Inflammatory macrophage treated with lipopolysaccharide for 4 hours (primary cell): Measurements from ENCODE around the gene TFAP2C.
"Not testable (repeated sequence)": the region's sequence is repeated elsewhere in the genome, so short reads cannot be mapped to it uniquely, and the experiment has no call there.

ENCODE experiments used
- DNase-seq: peaks from one replicate; pipeline ENCODE4 v3.0.0-alpha.2; 2020

Gene TFAP2C

DNA sequence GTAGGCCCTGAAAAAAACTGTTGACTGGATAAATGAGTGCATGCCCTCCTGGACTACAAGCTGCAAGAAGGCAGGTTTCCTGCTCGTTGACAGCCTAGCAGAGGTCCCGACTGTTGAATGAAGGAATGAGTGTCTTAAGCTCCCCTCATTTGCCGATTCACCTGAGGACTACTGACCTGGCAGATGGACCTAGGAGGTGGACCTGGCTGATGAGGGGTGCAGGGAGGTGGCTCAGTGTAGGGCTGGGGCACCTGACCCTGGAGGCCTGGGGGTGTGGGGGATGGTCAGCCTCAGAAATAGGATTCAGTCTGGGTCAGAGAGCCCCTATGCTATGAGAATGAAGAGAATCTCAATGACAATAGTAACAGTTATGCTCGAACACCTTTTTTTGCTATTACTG, 11.6 kb upstream of the TFAP2C start:
- no peak for DNase-seq

DNA sequence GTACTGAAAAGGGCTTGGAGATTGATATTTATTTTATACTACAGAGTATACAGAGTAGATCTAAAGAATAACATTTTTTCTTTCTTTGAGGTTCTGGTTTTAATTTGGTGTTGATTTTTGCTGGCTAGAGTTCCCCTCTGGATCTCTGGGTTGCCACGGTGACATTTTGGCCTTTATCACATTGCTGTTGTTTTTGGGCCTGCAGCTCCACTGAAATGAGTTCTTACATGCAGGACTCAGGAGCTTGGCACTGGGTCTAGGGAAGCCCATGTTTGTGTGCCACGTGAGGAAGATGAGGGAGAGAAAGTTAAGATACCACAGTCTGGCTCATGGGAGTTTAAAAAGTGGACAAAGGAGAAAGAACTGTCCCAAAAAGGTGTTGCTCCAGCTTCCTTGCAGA, 7.4 kb upstream of the TFAP2C start:
- no peak for DNase-seq

DNA sequence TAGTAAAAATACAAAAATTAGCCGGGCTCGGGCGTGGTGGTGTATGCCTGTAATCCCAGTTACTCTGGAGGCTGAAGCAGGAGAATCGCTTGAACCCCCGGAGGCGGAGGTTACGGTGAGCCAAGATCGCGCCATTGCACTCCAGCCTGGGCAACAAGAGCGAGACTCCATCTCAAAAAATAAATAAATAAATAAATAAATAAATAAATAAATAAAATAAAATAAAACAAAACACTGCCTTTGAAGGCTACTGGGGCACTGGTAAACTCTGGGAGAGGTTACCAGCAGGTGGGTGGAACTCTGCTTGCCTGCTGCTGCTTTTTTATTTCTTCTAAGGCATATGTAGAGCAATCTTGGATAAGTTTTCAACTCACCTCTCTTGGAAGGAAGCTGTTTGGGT, 5.2 kb upstream of the TFAP2C start:
- not testable (repeated sequence) for DNase-seq

DNA sequence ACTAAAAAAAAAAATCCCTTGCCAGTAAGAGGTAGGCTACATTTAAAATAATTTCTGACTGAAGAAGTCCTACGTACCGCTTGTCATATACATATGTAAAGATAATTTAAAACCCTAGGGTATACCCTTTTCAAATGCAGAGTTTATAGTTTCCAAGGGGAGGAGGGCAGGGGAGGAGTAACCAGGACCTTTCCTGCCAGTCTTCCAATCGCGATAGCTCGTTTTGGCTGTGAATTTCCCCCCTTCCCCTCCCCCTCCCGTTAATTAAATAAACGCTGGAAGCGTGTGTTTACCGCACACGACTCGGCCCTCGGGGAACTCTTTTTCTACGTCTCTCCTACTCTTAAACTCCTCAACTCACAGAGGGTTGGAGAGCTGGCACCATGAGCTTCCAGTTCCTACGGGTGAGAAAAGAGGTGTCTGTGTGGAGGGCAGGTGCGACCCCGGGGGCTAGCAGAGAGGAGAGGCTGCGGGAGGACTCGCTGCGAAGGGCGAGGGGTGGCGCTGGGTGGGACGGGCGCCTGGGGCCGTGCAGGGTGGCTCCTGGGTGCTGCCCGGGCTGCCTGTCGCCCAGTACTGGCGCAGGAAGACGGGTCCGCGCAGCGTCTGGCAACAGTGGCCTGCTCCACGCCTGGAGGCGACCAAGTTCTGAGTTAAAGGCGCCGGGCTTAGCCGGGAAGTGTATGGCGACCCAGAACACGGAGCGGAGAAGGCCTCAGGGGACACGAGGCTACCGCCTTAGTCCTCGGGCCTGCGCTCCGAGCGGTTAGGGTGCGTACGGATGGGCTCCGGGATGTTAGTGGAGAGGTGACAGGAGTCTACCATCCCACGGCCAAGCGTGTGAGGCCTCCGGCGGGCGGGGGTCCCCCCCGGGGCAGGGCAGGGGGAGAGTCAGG, 4.1 kb upstream of the TFAP2C start:
- DNase-seq, result no peak

DNA sequence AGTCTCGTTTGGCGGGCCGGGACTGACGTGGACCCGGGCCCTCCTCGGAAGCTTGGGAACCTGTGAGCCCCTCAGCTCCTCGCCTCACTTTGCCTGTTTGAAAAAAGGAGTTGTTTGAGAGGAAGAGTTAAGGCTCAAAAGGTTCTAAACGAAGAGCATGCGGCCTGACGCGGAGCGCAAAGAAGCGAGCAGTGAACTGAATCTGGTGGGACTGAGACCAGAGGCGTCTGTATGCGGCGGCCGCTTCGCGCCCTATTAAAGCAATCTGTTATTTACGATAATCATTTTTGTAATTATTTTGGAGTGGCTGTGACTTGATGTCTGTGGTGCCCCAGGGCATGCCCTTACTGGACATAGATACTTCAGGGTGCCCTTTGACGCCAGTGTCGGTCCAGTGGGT, 3.3 kb upstream of the TFAP2C start:
- DNase-seq, result no peak

DNA sequence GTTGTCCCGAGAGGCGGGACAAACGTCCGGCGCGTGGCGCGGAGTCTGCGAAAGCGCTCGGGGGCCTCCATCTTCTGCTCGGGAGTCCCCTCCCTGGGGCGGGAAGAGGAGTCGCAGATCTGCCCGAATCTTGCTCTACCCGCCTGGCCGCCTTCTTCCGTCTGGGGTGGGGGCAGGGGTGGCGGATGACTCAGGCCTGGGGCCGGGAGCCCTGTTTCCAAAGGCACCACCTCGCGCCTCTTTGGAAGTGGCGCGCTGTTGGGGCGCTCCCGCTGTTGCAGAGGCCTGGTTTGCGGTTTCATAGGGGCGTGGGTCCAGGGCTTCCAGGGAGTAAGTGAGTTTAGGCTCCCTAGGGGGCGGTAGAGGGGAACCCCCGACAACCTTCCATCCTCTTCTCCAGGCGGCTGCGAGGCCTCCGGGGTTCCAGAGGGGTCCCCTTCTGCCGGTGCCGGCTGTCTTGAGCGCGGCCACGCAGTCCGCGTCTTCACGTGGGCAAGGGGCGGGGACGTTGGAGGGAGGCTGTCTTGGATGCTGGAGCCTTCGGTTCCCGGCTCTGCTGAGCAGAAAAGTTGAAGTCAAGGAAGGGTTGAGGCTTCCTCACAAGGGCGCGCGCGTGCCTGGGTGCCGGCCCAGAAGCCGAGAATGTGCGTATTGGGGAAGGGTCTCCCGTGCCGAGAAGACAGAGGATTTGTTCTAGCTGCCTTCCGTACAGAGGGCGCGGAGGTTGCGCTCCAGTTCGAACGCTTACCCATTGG, 2.6 kb upstream of the TFAP2C start:
- no peak for DNase-seq

DNA sequence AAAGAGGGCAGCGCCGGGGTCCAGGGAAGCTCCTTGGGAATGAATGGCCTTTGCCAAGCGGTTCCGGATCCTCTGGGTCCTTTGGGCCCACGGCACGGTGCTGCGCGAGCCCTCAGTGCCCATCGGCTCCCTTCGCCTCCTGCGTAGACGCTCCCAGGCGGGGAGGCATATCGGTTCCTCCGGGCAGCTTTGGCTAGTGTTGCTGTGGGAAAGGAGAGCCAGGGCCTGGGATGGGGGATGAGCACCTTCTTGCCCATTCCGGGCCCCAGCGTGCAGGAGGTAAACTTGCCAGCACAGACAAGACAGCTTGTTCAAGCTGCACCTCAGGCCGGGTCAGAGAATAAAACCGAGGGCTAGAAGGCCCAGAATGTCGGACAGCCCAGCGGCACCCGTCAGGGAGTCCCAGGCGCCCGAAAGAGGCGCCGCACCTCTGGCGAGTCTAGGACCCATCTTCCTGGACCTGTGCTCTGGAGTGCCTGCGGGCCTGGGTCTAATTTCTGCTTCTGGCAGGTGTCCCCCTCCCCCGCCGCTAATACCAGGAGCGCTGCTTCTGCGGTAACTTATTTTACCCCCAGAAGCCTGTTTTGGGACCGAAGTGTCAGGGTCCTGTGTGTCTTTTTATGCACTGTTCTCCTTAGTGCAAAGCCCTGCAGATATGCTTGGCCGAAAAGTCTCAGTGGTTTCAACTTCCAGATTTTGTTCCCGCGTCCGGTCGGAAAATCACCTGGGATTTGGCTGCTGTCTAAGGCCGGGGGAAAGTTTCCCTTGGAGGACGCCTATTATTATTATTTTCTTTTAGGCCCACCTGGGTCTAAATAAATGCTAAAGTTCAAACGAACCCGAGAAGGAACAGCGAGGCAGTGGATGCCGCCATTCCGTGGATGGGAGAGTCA, 1.7 kb upstream of the TFAP2C start:
- no peak for DNase-seq

DNA sequence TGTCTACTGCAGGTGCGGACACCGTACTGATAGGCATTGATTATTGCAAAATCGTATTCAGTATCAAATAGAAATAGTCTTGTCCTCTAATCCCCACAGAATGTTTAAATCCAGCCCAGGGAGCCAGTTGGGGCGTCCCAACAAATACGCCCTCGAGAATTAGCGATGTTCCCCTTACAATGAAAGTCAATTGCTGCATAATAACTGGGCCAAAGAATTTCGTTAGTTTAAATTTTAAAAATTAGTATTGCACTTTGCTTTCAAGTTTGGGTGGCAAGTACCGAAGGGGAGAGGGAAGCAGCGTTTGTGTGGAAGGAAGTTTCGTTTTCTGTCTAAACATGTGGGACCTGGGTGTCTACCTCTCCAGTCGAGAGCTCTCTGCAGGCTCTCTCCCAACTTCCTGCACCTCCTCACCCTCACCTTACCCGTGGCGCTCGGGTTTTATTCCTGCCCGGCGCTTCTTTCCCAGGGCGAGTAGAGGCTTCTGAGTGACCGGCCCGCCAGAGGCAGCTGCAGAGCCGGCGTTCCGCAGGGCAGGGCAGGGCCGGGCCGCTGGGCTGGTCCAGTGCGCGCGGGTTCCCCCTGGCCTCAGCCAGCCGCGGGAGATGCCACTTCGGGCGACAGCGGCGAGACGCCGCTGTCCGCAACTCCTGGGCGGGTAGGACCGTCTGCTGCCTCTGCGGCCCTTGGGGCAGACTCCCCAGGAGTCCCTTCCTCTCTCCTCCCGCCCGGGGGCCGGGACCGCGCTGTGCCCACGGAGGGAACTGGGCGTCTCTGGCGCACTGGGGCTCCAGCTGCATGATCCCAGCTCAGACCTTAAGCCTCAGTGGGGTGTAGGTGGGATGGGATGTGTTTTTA, 862 bp upstream of the TFAP2C start:
- no peak for DNase-seq

DNA sequence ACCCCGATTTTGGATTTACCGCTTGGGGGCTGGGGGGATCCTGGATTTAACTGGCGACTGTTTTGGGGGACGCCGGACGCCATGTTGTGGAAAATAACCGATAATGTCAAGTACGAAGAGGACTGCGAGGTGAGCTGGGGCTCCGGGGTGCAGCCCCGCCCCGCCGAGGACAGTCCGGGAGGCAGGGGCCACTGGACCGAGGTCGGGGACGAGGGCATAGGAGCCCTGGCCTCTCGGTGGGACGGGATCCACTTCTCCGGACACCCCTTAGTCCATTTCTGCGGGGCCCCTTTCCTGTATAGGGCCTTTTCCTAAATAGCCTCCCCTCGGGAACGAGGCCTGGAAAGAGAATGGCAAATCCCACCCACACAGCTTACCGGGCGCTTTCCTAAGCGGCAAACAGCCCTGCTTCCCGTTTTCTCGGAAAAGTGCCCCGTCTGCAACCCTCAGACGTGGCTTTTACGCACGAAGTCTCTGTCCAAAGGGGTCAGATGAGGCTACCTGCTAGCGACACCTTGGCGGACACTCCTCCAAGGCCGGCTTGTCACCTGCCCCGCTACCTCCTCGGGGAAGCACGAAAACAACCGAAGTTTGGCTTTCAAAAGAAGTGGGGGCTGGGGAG, 469 bp downstream of the TFAP2C start:
- DNase-seq, result peak; percentile 13

DNA sequence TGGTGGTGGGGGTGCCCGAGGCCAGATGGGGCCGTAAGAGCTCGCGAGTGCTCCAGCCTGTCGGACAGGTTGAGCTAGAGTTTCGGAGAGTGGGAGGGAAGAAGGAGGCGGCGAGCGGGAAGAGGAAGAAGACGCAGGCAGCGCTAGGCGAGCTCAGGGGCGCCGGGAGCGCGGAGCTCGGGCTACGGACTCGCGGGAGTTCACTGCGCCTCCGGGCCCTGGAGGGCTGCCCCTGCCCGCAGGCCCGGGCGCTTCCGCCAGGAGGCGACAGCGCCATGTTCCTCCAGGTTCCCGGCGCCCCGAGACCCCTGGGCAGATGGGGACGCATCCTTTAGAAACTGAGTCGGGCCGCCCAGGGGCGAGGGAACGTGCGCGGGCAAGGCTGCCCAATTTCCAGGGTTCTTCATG, 984 bp downstream of the TFAP2C start:
- DNase-seq, result no peak

DNA sequence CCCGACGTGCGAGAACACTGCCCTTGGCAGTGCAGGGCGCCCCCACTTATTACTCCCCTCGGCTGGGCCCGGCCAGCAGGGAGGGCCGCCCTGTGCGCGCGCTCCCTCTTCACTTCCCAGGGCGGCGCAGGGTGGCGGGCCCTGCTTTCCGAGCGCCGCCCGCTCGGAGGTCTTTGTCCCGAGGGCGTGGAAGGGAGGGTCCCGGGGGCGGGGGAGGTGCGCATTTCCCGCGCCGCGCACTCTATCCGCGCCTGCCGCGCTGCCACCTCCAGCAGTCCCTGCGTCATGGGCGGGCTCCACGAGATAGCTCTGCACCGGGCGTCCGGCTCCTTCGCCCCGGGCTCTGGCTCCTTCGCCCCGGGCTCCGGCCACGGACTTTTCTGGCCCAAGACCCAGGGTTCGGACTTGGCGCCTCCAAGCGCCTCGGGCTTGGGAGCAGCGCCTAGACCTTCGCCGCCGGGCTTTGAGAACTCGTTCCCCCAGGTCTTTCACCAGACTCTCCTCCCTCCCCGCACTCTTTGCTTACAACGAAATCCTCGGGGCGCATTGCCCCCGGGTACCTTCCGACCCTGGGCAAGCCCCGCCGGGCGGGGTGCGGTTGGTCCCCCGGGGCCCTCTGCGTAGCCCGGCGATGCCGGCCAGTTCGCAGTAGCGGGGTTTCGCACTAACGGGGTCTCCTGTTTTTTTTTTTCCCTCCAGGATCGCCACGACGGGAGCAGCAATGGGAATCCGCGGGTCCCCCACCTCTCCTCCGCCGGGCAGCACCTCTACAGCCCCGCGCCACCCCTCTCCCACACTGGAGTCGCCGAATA, 1.6 kb downstream of the TFAP2C start:
- no peak for DNase-seq

DNA sequence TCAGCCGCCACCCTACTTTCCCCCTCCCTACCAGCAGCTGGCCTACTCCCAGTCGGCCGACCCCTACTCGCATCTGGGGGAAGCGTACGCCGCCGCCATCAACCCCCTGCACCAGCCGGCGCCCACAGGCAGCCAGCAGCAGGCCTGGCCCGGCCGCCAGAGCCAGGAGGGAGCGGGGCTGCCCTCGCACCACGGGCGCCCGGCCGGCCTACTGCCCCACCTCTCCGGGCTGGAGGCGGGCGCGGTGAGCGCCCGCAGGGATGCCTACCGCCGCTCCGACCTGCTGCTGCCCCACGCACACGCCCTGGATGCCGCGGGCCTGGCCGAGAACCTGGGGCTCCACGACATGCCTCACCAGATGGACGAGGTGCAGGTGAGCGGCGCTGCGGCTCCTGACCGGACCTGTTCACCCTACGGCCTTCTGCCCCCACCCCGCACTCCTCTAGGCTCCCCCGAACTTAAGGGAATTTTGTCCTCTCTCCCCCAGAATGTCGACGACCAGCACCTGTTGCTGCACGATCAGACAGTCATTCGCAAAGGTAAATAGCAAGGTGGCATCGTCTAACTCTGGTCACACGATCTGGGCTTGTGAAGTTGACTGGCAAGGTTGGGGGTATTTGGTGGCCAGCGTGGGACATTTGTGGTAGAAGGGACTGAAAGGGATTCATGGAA, 2.3 kb downstream of the TFAP2C start:
- no peak for DNase-seq

DNA sequence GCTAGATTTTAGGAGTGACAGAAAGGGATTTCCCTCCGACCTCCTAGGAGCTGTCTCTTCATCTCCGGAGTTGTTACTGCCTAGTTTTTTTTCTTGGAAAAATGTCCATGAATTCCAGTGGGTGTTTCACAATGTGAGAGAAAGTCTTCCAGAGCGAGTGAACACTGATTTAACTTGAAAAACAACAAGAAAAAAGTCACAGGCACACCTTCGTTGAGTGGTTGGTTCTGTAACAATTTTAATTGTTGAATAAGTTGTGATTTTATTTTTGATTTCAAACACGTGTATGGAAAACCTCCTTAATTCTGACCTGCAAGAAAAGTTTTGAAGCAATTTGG, 2.9 kb downstream of the TFAP2C start:
- no peak for DNase-seq

DNA sequence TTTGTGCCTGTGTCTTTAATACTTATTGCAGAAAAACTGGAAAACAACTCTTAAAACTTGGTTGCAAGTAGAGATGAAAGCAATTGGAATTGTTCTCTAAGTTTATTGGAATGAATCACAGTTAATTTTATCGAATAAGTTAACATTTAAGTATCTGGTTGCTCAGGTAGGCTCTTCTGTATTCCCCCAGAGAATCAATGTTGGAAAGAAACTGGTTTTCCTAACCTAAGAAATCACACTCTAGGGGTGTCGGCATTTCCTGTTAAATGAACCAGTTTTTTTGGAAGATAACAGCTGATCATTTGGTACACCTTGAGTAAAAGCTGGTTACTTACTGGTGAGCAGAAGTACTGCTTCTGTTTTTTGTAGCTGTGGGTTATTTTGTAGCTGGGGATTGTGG, 5.2 kb downstream of the TFAP2C start:
- DNase-seq, result no peak

DNA sequence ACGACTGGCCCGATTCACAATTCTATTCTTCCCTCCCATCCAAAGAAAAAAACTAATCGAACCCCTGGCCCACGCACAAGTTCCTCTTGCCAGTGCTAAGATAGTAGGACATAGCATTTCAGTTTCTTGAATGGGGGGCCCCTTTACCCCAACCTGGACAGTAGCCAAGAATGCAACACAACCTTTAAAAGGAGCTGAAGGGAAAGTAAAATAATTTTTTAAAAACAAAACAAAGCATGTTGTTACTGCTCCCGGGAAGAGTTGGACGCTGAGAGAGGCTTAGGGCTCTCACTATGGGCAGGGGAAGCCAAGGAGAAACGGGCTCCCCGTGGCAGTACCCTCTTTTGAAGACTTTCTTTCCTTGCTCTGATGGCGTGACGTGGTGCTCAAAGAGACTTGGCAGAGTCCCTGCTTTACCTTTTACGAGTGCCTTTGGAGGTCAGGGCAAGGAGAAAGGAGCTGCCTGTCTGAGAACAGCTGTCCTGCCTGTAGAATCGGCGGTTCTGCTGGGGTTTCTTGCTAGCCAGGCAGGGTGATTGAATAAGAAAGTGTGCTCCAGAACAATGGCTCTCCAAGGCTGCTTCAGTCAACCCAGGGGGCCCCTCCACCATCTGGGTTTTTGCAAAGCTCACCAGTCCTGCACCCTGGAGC, 5.8 kb downstream of the TFAP2C start:
- DNase-seq, result no peak

DNA sequence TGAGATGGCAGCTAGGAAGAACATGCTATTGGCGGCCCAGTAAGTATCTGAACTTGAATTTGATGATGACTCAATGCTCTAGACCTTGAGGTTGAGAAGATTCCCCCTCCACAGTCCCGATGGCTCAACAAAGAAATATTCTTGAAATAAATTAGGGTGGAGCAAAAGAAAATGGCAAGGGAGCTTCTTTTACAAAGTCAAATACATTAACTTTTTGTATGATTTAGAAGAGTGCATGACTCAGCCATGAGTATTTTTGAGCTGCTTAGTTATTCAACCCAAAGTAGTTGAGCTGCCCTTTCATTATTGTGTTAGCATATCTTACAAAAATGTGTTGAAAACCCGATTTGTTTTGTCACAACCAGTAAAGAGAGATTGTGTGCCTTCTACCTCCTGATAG, 7.6 kb downstream of the TFAP2C start:
- no peak for DNase-seq

DNA sequence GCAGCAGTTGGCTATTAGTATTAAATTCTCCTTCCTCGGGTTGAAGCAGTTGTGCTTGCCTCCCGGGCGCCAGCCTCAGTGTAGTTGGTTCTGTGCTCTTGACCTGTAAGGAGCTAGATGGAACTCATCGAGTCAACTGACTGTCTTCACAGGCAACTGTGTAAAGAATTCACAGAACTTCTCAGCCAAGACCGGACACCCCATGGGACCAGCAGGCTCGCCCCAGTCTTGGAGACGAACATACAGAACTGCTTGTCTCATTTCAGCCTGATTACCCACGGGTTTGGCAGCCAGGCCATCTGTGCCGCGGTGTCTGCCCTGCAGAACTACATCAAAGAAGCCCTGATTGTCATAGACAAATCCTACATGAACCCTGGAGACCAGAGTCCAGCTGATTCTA, 8.5 kb downstream of the TFAP2C start:
- DNase-seq, result no peak

DNA sequence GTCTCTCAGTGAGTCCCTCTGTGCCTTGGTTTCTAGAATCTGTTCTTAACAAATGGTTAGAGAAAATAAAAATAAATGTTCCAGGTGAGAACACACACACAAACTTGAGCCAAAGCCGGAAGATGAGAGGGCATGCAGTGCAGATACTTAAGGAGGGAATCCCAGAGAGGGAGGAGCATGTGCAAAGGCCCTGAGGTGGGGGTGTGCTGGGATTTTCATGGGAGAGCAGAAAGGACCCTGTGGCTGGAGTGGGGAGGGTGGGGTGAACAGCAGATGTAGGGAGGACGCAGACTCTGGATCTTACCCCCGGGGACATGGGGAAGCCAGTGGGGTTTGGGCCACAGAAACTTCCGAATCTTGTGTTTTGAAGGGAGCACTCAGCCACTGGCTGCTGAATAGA, 17.5 kb downstream of the TFAP2C start:
- DNase-seq, result no peak

DNA sequence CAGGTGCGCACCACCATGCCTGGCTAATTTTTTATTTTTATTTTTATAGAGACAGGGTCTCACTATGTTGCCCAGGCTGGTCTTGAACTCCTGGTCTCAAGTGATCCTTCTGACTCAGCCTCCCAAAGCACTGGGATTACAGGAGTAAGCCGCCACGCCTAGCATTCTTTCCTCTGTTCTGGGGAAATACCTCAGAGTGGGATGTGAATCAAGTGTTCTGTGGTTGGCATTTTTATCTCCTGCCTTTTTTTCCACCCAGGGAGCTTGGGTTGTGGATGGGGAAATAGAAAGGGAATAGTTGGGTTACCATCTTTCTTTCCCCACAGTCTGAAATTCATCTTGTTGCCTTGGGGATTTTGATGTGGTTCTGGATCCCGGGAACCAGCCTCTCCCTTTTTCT, 24.1 kb downstream of the TFAP2C start:
- no peak for DNase-seq

DNA sequence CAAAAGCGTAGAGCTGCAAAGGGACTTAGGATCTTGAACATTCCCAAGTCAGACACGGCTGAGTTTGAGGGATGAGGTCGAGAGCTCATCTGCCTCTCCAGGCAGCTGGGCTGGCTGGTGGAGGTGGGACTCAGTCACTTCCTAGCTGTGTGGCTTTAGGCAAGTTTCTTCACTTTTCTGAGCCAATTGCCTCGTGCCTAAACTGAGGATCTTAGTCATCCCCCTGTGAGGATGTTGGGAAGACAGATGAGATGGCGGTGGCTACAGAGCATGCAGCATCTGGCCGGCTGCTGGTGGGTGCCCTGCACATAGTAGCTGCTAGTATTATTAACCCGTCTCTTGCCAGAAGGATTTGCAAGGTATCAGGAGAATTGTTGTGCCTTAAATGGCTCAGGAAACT, 27.5 kb downstream of the TFAP2C start:
- DNase-seq, result peak; percentile 2
